GM19239 (cell line): Measurements from ENCODE around the gene SLC27A4.
A peak's percentile ranks its signal among the peaks of the same experiment; 100 is the strongest.

Source experiments
- DNase-seq: peaks from one replicate; pipeline ENCODE4 v3.0.0; 2011; ENCODE audit warnings: low spot score; ENCODE audit not compliant: insufficient read length
- FAIRE-seq: peaks from 2 replicates; lab custom pipeline; 2011; peaks lifted over from hg19 to GRCh38; lab: Jason Lieb, UNC

SLC27A4 gene

DNA sequence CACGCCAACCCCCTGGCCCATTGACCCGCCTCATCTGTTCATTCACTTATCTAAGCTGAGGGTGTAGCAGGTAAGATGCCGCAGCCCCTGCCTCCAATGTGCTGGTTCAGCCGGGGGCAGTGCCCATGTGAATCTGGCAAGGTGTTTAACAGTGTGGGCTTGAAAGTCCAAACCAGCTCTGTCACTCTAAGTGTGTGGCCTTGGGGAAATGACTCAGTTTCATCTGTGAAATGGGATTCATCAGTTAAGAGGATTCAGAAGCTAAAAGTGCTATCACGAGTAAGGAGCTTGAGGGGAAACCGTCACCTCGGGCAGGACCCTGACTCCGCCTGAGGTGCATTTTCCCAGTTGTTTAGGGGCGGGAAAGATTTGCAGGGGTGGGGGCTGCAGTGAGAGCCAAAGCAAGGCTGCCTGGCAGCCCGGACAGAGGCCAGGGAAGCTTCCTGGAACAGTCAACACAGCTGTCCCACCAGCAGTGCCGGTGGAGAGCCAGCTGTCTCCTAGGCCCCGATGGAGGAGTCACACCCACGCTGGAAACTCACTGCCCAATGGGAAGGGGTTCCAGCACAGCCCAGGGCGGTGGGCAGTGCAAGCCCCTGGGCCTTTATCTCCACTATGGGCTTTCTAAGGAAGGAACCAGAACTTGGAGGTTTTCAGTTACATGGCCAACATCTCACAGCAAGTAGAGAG is 21.1 kb downstream of the SLC27A4 start:
- FAIRE-seq (no peak), DNase-seq (no peak)

DNA sequence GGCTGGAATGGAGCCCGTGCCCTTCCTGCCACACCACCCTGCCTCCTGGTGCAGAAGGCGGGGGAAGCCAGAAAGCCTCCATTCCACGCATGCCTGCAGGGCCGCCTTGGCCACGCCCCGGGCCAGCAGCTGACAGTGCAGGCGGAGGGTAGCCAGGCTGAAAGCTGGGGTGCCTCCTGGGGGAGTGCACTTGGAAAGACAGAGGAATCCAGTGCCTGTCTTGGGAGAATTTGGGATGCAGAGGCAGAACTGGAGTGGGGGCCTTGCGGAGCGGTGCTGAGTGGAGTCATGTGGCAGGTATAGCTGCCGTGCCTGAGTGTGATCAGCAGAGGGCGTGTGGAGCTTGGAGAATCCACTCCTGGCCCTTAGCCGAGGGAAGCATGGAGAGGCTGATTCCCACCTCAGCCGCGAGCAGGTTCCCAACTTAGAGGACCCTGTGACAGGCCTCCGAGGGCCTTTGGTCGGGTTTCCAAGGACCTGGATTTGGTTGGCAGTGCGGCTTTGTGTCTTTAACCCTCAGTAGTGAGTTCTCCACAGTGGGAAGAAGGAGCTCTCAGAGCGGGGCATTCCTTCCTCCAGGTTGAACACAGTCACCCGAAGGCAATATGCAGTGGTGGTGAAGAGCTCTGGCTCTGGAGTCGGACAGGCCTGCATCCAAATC is 21.8 kb downstream of the SLC27A4 start:
- peak; percentile 85 for DNase-seq
- peak; percentile 92 for FAIRE-seq

- no peak for FAIRE-seq
- no peak for DNase-seq
Observed at GRCh38 chr9:128362774-128363173, 22.4 kb downstream of the SLC27A4 start.

DNA sequence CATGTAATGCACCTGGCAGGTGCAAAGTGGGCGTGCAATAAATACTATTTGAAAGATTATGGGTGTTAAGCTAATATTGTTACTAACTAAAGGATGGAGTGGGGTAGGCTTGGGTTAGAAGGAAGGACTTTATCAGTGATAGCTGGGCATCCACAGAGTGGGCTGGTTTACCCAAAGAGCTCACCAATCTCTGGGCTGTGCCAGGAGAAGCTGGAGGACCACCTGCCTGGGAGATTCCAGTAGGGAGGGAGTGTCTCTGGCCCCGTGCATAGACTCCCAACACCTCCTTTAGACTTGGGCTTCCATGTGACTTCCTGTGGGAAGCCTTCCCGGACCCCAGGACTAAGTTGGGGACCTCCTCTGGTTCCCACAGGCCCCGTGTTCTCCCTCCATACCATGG is 25.2 kb downstream of the SLC27A4 start:
- FAIRE-seq, result no peak
- DNase-seq, result no peak

DNA sequence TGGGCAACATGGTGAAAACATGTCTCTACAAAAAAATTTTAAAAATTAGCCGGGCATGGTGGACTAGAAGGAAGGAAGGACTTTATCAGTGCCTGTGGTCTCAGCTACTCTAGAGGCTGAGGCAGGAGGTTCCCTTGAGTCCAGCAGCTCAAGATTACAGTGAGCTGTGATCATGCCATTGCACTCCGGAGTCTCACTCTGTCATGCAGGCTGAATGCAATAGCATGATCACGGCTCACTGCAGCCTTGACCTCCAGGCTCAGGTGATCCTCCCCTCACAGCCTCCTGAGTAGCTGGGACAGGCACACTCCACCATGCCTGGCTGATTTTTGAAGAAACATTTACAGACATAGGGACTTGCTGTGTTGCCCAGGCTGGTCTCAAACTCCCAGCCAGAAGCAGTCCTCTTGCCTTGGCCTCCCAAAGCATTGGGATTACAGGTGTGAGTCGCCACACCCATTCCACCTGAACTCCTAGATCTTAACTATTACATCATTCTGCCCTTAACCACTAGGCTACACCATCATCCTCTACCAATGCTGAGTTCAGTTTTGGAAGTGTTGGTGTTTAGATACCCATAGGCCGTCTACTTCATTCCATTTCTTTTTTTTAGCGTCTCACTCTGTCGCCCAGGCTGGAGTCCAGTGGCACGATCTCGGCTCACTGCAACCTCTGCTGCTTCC is 28.8 kb downstream of the SLC27A4 start:
- no peak for DNase-seq
- FAIRE-seq, result no peak

DNA sequence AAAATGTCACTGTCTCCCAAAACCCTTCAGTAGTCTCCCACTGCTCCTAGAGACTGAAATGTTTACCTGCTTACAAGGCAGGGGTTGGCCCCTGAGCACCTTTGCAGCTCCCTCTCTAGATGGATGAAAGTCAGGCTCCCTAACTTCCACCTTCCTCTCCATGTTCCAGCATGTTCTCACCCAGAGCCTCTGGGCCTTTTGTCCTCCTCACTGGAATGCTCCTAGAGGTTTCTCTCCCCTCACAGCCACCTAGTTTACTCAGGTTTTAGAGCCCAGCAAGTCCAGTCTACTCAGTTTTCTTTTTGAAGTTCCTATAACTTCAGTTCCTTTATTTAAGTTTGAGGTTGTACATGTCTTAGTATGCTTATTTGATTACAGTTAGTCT is 30.0 kb downstream of the SLC27A4 start:
- FAIRE-seq (no peak), DNase-seq (no peak)

DNA sequence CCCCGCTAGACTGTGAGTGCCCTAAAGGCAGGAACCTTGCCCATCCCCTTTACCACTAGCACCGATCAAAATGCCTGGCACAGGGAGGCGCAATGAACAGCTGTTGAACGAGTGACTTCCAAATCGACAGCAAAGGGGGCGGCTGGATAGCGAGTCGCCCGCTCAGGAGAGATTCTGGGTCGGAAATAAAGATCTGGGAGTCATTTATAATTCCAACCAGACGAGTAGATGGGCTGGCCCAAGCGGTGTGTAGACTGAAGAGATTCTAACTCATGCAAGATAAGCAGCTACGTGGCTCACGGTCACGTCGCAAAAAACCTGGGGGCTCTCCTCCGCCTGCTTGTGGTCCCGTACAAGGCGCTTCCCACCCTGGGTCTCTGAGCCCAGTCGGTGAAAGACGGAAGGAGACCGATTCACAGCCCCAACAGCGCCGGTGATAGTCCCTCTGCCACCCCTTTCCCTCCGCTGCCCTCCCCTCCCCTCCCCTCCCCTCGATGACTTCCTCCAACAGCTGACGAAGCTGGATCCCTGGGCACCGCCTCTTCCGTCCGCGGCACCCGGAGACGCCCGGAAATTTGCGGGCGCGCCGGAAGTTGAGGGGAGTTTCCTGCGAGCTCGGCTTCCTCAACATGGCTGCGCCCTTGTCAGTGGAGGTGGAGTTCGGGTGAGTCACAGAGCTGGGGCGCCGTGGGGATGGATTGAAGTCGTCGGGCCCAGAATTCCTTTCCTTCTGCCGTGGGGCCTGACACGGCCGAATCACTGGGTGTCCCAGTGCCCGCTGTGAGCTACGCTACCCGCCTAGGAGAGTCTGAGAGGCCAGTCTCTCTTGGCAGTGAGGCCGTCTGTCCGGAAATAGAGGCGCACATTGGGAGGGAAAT is 30.7 kb downstream of the SLC27A4 start, which contains the start of gene URM1:
TSS of gene URM1 (plus strand) at position 623 of the 878 bp plus-strand sequence. CDS start at position 630, 7 bp downstream.
- peak; percentile 94 for FAIRE-seq
- peak; percentile 98 for DNase-seq

DNA sequence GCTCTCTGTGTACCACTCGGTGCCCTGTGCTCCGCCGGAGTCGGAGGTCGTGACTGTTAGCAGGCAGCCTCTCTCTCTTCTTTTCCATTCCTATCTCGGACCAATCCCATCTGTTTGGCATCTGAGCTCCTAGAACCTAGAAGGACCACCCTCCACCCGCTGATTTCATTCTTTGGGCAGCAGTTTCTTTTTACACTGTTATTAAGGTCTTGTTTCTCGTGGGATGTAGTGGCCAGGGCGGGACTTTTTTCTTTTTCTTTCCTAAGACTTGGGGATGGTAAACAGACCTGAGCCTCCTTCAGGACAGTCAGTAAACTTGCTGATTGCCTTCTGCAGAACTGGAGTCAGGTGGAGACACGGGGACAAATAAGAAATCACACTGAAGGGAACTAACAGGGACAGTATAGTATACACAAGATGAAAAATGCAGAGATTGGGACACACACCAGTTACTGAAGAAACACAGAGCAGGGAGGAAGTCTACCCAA is 31.3 kb downstream of the SLC27A4 start:
- FAIRE-seq, result peak; percentile 14
- no peak for DNase-seq

- FAIRE-seq (no peak), DNase-seq (no peak)
Observed at GRCh38 chr9:128372188-128372641, 31.9 kb downstream of the SLC27A4 start.

GRCh38 chr9:128372784-128373183 is 32.5 kb downstream of the SLC27A4 start:
- FAIRE-seq (no peak), DNase-seq (no peak)

DNA sequence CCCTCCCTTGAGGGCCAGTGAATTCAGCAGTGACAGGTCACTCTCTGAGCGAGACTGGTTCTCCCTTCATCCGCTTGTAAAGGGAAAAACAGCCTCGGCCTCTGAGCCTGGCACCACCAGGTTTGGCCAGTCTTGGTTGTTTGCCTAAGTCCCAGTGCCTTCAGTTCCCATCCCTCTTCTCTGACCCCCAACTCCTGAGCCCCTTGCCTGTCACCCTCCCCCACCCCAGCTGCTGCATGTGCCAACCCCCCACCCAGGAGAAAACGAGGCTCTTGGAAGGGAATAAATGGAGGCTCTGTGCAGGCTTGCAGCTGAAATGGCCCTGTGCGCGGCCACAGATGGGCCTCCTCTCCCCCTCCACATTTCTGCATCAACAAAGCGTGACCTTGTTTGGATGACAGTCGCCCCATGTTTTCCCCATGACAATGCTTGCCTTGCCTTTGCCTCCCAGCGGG is 33.9 kb downstream of the SLC27A4 start:
- FAIRE-seq (no peak), DNase-seq (no peak)

DNA sequence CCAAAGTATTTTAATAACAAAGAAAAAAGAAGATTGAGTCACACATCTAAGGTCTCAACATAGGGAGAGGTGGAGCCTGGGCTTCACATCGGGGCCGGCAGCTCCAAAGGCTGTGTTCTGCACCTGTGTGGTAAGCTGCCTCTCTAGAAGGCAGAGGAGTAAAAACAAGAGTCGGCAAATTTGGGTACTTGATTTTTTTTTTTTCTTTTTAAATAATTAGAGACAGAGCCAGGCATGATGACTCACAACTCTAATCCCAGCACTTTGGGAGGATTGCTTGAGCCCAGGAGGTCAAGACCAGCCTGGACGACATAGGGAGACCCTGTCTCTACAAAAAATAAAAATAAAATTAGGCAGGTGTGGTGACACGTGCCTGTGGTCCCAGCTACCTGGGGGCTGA is 35.5 kb downstream of the SLC27A4 start:
- DNase-seq (no peak), FAIRE-seq (no peak)

DNA sequence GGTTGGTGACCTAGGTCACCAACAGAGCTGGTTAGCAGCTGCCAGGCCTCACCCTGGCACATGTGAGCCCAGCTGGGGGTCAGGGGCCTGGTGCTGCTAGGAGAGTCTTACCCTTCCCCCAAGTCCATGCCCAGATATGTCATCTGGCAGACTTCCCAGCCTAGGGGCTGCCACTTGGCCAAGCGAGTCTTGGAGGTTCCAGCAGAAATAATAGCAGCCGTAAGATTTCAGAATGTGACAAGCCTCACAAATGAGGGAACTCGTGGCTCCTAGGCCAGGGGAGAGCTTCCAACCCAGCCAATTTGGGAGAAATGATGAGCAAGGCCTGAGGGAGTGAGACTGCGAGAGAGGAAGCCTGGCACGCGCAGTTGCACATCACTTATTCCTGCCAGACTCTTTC is 41.9 kb downstream of the SLC27A4 start:
- FAIRE-seq (no peak), DNase-seq (no peak)

DNA sequence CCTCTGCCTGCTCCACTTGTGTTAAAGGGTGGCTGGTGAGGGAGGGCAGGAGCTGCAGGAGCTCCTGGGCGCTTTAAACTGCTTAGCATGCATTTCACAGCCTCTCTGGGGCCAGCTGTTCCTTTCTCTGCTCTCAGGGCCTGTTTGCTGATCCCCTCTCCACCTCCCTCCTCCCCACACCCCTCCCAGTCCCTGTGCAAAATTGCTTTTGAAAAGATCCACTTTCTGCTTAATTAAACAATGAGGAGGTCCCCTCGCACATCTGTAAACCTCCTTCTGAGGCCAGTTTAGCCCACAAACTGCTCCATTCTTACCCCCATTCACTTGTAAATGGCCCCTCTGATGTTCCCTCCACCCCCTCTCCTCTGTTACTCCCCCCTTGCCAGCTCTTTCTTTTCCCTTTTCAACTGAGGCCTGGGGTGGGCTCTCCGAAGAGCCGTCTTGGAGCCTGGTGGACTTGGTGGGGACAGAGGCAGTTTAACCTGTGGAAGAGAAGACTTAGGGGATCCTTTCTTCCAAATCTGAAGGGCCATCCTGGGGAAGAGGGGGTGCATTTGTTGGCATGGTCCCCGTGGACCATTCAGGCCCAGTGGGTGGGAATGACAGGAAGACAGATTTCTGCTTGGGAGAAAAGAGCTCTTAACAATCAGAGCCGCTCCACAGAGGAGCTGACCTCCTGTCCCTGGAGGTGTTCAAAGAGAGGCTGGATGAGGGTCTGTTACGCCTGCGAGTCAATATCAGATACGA is 42.9 kb downstream of the SLC27A4 start:
- DNase-seq (no peak), FAIRE-seq (no peak)

DNA sequence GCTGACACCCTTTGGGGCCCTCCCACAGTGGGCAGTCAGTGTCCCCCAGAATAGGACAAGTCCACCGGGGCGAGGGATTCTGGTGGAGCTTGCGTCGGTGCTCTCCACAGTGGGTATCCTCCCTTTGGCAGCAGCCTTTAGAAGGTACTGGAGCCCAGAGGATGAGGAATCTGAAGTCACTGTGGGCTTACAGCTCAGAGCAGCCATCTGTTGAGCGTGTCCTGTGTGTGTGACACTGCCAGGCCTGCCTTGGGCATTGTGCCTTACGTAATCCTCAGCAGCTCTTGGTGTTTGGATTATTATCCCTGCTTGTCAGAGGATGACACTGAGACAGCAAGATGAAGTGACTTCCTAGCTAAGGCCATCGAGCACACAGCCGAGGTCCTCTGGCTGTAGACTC is 43.5 kb downstream of the SLC27A4 start:
- FAIRE-seq (no peak), DNase-seq (no peak)

DNA sequence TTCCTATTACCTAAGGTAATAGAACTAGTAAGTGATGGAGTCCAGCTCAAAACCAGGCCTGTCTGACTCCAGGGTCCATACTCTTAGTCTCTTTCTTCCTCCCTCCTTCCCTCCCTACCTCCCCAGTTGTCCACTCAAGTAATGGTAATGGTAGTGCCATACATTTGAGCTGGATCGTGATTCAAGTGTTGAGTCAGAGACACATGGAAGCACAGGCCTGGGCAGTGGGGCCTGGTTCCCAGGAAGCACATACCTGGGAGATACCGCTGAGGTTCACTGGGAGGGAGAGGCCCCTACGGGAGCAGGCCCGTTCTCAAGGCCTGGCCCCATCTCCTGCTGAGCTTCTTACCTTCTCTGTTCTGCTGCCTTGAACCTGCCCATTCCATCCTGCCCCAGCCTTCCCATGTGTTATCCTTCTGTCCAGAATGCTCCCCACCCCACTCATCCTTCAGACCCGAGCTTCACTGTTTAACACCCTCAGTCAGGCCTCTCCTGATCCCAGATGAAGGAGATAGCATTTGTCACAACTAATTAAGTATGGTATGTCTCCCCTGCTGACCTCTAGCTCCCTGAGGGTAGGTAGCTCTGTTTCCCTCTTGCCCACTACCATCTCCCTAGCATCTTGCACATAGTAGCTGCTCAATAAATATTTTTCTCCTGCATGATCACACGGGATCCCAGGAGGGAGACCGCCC is 44.6 kb downstream of the SLC27A4 start:
- FAIRE-seq, result no peak
- DNase-seq, result no peak

- FAIRE-seq (no peak), DNase-seq (no peak)
Observed at GRCh38 chr9:128385496-128386460, 45.5 kb downstream of the SLC27A4 start.

DNA sequence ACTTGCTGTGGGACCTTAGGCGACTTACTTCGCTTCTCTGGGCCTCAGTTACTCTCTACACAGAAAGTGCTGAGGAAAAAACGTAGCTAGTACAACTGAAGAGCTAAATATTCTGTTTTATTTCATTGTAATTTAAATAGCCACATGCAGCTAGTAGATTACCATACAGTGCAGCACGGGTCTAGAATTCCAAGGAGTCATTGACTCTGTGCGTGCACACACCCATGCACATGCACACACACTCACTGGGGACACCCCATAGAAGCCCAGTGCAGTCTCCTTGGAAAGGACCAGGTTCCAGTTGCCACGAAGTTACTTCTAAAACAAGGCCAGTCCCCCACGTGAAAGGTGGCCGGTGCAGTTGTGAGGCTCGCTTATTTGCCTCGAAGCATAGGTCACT is 47.8 kb downstream of the SLC27A4 start:
- FAIRE-seq, result no peak
- no peak for DNase-seq
